Measurements from ENCODE around the gene ZNF486. TPM values are rescaled to one million over a fixed set of nuclear protein-coding genes. Genes with fewer than 3 reads are reported as not detected.
"Not testable (repeated sequence)": the region's sequence is repeated elsewhere in the genome, so short reads cannot be mapped to it uniquely, and the experiment has no call there.

ZNF486 gene
- total RNA-seq, 1 donor from 2014 or later: 4.2 TPM

DNA sequence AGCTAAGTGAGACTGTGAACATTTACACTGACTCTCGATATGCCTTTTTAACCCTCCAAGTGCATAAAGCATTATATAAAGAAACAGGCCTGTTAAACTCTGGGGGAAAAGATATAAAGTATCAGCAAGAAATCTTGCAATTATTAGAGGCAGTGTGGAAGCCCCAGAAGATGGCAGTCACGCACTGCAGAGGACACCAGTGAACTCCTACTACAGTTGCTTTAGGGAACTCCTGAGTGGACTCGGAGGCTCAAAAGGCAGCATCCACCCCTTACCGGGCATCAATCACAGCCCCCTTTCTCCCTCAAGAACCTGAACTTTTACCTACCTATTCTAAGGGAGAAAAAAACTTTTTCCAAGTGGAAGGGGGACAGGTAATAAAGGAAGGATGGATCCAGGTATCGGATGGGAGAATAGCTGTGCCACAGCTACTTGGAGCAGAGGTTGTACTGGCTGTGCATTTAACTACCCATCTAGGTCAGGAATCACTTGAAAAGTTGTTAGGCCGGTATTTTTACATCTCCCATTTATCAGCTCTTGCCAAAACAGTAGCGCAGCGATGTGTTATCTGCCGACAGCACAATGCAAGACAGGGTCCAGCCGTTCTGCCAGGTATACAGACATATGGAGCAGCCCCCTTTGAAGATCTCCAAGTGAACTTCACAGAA lies 80.1 kb downstream of the ZNF486 start:
- no peak overlapping the region for H3K4me3 ChIP-seq
- H3K27me3 ChIP-seq: no peaks in the 10 kb centered on the region
- TF ChIP-seq, protein P1, sequence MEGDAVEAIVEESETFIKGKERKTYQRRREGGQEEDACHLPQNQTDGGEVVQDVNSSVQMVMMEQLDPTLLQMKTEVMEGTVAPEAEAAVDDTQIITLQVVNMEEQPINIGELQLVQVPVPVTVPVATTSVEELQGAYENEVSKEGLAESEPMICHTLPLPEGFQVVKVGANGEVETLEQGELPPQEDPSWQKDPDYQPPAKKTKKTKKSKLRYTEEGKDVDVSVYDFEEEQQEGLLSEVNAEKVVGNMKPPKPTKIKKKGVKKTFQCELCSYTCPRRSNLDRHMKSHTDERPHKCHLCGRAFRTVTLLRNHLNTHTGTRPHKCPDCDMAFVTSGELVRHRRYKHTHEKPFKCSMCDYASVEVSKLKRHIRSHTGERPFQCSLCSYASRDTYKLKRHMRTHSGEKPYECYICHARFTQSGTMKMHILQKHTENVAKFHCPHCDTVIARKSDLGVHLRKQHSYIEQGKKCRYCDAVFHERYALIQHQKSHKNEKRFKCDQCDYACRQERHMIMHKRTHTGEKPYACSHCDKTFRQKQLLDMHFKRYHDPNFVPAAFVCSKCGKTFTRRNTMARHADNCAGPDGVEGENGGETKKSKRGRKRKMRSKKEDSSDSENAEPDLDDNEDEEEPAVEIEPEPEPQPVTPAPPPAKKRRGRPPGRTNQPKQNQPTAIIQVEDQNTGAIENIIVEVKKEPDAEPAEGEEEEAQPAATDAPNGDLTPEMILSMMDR (IDR thresholded peaks at IDR 0.05): no peak
- TF ChIP-seq POLR2AphosphoS5 (IDR thresholded peaks at IDR 0.05; ENCODE audit: insufficient read depth in 1 of 2, low read depth in 1 of 2) (no peak), POLR2A (IDR thresholded peaks at IDR 0.05) (no peak)
- no peaks in the 10 kb centered on the region for H3K36me3 ChIP-seq
- no peak overlapping the region for H3K27ac ChIP-seq
- H3K4me1 ChIP-seq: no peaks in the 10 kb centered on the region
- no peaks in the 10 kb centered on the region for H3K9me3 ChIP-seq
- intact Hi-C loops (cut with DNase I): no loop called here
- no peak for DNase-seq (ENCODE audit: extremely low spot score in 2 of 2)

DNA sequence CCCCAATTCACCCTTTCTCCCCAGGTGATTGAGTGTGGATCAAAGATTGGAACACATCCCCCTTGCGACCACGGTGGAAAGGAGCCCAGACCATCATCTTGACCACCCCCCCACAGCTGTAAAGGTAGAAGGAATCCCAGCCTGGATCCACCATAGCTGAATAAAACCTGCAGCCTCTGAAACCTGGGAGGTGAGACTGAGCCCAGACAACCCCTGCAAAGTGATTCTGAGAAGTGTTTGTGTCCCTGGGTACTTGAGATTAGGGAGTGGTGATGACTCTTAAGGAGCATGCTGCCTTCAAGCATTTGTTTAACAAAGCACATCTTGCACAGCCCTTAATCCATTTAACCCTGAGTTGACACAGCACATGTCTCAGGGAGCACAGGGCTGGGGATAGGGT lies 81.2 kb downstream of the ZNF486 start:
- DNase-seq (ENCODE audit: extremely low spot score in 2 of 2); H3K4me1 ChIP-seq; H3K36me3 ChIP-seq; H3K27ac ChIP-seq; H3K4me3 ChIP-seq; H3K9me3 ChIP-seq; H3K27me3 ChIP-seq; intact Hi-C loops (cut with DNase I): not testable (repeated sequence)

Small RNA genes lying within 50 kb of the gene (small RNA-seq; reads per million reads assigned to genes)
- gene AC011447.4: not detected

Other genes with a start within 250 kb of the ZNF486 start
- 2.5 TPM for gene ZNF682, start 127.7 kb upstream of the ZNF486 start, total RNA-seq
- 5.4 TPM for gene ZNF90, start 89.2 kb upstream of the ZNF486 start, total RNA-seq